ENCODE measurements around the gene EIF4G3. TPM values are rescaled to one million over a fixed set of nuclear protein-coding genes. Genes with fewer than 3 reads are reported as not detected.
"Not testable (repeated sequence)": the region's sequence is repeated elsewhere in the genome, so short reads cannot be mapped to it uniquely, and the experiment has no call there.

The EIF4G3 gene
- total RNA-seq, 1 experiment from 2014 or later: 86.8 TPM

DNA sequence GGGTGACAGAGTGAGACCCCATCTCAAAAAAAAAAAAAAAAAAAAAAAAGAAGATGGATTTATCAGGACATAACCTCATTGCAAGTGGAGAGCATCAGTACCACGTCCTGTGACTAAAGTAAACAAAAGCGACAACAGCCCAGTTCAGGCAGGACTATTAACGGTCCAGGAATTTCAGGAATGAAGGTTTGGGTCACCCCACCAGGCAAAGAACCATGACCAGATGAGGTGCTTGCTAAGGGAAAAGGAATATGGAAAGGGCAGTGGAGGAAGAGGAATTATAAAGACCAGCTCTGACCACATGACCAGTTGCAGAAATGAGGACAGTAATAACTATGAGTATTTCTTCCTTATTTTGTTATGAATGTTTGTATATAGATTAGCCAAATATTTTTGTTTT, 35.4 kb upstream of the EIF4G3 start:
- CTCF ChIA-PET: interaction anchor here (0.6 kb wide), 1 partner anchor 490 kb away, joined by 3 read pairs; no protein-coding TSS in a partner anchor
- H3K4me3 ChIP-seq (ENCODE audit: low read depth, low read length, poor library complexity, severe bottlenecking): no peak overlapping the region
- H3K9me3 ChIP-seq (ENCODE audit: low read depth, low read length, poor library complexity, severe bottlenecking): no peaks in the 10 kb centered on the region
- no peaks in the 10 kb centered on the region for H3K4me1 ChIP-seq (ENCODE audit: insufficient read depth, low read length, poor library complexity, severe bottlenecking)
- BruUV-seq (replicated peaks): no TSS peak
- H3K36me3 ChIP-seq (ENCODE audit: insufficient read depth, low read length, poor library complexity, severe bottlenecking): no peaks in the 10 kb centered on the region
- no peak for TF ChIP-seq EZH2 (IDR thresholded peaks at IDR 0.05; ENCODE audit: borderline replicate concordance, low read depth, low read length, poor library complexity, severe bottlenecking)
- TF ChIP-seq, protein P1, sequence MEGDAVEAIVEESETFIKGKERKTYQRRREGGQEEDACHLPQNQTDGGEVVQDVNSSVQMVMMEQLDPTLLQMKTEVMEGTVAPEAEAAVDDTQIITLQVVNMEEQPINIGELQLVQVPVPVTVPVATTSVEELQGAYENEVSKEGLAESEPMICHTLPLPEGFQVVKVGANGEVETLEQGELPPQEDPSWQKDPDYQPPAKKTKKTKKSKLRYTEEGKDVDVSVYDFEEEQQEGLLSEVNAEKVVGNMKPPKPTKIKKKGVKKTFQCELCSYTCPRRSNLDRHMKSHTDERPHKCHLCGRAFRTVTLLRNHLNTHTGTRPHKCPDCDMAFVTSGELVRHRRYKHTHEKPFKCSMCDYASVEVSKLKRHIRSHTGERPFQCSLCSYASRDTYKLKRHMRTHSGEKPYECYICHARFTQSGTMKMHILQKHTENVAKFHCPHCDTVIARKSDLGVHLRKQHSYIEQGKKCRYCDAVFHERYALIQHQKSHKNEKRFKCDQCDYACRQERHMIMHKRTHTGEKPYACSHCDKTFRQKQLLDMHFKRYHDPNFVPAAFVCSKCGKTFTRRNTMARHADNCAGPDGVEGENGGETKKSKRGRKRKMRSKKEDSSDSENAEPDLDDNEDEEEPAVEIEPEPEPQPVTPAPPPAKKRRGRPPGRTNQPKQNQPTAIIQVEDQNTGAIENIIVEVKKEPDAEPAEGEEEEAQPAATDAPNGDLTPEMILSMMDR (conservative IDR thresholded peaks at IDR 0.05; ENCODE audit: low read depth, low read length): no peak
- intact Hi-C loops (cut with micrococcal nuclease; ENCODE audit: unreplicated experiment): no loop called here
- no peak overlapping the region for H3K27ac ChIP-seq (ENCODE audit: low read depth, low read length, poor library complexity, severe bottlenecking)
- POLR2A ChIA-PET (ENCODE audit: low non-redundant PET): no interaction called here
- H3K27me3 ChIP-seq (replicated peaks; ENCODE audit: insufficient read depth, low read depth, low read length, poor library complexity): no peaks in the 10 kb centered on the region
- no peak for DNase-seq (ENCODE audit: low spot score)

DNA sequence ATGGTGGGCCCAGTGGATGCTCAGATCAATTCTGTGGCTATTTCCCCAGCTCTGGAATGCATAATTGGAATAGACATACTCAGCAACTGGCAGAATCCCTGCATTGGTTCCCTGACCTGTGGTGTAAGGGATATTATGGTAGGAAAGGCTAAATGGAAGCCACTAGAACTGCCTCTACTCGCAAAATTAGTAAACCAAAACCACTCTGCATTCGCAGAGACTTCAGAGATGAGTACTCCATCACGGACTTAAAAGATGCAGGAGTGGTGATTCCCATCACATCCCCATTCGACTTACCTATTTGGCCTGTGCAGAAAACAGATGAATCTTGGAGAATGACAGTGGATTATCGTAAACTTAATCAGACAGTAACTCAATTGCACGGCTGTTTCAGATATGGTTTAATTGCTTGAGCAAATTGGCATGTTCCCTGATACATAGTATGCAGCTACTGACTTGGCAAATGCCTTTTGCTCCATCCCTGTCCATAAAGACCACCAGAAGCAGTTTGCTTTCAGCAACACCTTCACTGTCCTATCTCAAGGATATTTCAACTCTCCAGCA, 31.5 kb upstream of the EIF4G3 start:
- intact Hi-C loops (cut with micrococcal nuclease; ENCODE audit: unreplicated experiment); POLR2A ChIA-PET (ENCODE audit: low non-redundant PET); H3K36me3 ChIP-seq (ENCODE audit: insufficient read depth, low read length, poor library complexity, severe bottlenecking); DNase-seq (ENCODE audit: low spot score); H3K4me3 ChIP-seq (ENCODE audit: low read depth, low read length, poor library complexity, severe bottlenecking); BruUV-seq (replicated peaks); H3K4me1 ChIP-seq (ENCODE audit: insufficient read depth, low read length, poor library complexity, severe bottlenecking); H3K9me3 ChIP-seq (ENCODE audit: low read depth, low read length, poor library complexity, severe bottlenecking); H3K27ac ChIP-seq (ENCODE audit: low read depth, low read length, poor library complexity, severe bottlenecking); CTCF ChIA-PET; H3K27me3 ChIP-seq (replicated peaks; ENCODE audit: insufficient read depth, low read depth, low read length, poor library complexity): not testable (repeated sequence)

DNA sequence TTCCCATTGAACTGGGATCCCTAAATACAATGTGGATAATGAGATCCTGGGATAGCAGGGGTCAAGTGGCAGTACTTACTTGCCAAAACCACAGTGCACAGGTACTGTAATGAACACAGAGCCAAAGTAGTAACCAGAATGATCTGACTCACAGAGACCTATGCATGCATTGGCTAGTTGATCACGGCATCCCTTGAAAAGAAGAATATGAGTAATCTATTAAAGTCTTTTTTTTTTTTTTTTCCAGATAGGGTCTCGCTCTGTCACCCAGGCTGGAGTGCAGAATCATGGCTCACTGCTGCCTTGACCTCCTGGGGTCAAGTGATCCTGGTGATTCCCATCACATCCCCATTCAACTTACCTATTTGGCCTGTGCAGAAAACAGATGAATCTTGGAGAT, 29.4 kb upstream of the EIF4G3 start:
- Histone ChIP-seq H3K36me3 (ENCODE audit: insufficient read depth, low read length, poor library complexity, severe bottlenecking) (no peaks in the 10 kb centered on the region), H3K27me3 (replicated peaks; ENCODE audit: insufficient read depth, low read depth, low read length, poor library complexity) (no peaks in the 10 kb centered on the region), H3K9me3 (ENCODE audit: low read depth, low read length, poor library complexity, severe bottlenecking) (no peaks in the 10 kb centered on the region), H3K4me3 (ENCODE audit: low read depth, low read length, poor library complexity, severe bottlenecking) (no peak overlapping the region), H3K4me1 (ENCODE audit: insufficient read depth, low read length, poor library complexity, severe bottlenecking) (no peaks in the 10 kb centered on the region), H3K27ac (ENCODE audit: low read depth, low read length, poor library complexity, severe bottlenecking) (no peak overlapping the region)
- intact Hi-C loops (cut with micrococcal nuclease; ENCODE audit: unreplicated experiment): no loop called here
- DNase-seq (ENCODE audit: low spot score): no peak
- ChIA-PET POLR2A (ENCODE audit: low non-redundant PET) (no interaction called here), CTCF (no interaction called here)
- BruUV-seq (replicated peaks): no TSS peak
- TF ChIP-seq, protein P1 (conservative IDR thresholded peaks at IDR 0.05; ENCODE audit: low read depth, low read length): no peak
- TF ChIP-seq EZH2 (IDR thresholded peaks at IDR 0.05; ENCODE audit: borderline replicate concordance, low read depth, low read length, poor library complexity, severe bottlenecking): no peak

DNA sequence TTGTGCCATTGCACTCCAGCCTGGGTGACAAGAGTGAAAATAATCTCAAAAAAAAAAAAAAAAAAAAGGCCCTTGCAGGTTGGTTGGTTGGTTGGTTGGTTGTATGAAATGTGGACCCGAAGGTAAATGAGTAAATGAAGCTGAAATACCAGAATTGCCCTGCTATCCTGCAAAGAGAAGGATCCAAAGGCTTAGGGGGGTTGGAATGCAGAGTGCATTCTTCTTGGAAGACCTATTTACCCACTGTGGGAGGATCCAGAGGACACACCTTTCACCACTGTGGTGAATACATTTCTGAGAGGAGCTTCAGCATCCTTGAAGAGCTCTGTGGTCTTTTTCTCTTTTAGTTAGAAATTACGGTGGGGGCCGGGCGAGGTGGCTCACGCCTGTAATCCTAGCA, 28.7 kb upstream of the EIF4G3 start:
- H3K27ac ChIP-seq (ENCODE audit: low read depth, low read length, poor library complexity, severe bottlenecking): no peak overlapping the region
- no peaks in the 10 kb centered on the region for H3K4me1 ChIP-seq (ENCODE audit: insufficient read depth, low read length, poor library complexity, severe bottlenecking)
- no peak for TF ChIP-seq EZH2 (IDR thresholded peaks at IDR 0.05; ENCODE audit: borderline replicate concordance, low read depth, low read length, poor library complexity, severe bottlenecking)
- TF ChIP-seq, protein P1 (conservative IDR thresholded peaks at IDR 0.05; ENCODE audit: low read depth, low read length): no peak
- H3K4me3 ChIP-seq (ENCODE audit: low read depth, low read length, poor library complexity, severe bottlenecking): no peak overlapping the region
- no peaks in the 10 kb centered on the region for H3K27me3 ChIP-seq (replicated peaks; ENCODE audit: insufficient read depth, low read depth, low read length, poor library complexity)
- no peak for DNase-seq (ENCODE audit: low spot score)
- ChIA-PET CTCF (no interaction called here), POLR2A (ENCODE audit: low non-redundant PET) (no interaction called here)
- no peaks in the 10 kb centered on the region for H3K9me3 ChIP-seq (ENCODE audit: low read depth, low read length, poor library complexity, severe bottlenecking)
- BruUV-seq (replicated peaks): no TSS peak
- intact Hi-C loops (cut with micrococcal nuclease; ENCODE audit: unreplicated experiment): no loop called here
- no peaks in the 10 kb centered on the region for H3K36me3 ChIP-seq (ENCODE audit: insufficient read depth, low read length, poor library complexity, severe bottlenecking)

All from A673 (cell line).